Measurements from ENCODE around the gene ELAVL4. TPM values are rescaled to one million over a fixed set of nuclear protein-coding genes. Genes with fewer than 3 reads are reported as not detected.
A peak's percentile ranks its signal among the peaks of the same experiment; 100 is the strongest.

The ELAVL4 gene
- total and polyA plus RNA-seq, 2 of the 8 experiments (the other 6 are each of a cell fraction or from before 2014, with no cell fraction given) = 0.21 to 0.89 TPM

DNA sequence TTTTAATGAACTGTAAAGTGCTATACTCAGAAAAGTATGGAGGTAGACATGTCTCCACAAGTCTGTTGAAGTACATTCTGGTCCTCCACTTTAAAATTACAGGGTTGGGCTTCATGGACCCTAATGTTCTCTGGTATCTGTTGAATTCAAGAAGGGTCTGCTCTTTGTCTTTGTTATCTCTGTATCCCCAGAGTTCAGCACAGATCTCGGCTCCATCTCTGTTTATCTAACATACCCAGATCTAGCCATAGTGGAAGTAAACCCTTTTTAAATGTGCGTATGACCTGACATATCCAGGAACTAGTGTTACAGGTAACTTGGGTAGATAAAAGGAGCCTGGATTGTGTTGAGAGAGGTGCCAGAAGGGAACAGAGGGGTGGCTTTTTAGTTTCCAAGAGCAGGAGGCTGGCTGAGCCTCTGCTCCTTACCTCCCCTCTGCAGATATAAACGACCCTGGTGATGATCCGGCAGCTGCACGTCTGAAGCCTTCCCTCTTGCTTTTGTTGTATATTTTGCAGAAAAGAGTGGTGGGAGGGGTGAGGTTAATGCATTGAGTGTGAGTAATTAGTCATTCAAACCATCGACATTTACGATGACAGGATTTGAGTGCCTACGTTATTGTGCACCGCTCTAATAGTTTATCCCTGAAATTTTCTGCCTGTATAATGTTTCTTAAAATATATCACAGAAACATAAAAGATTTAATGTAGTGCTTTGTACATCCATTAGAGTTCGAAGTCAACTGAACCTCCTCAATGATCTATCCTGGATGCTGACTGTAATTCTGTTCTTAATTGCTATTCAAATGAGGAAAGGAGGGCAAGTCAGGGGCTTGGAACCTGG is 30.8 kb downstream of the ELAVL4 start:
- H3K23me2 ChIP-seq (ENCODE audit: low read depth, low read length) = no peaks in the 10 kb centered on the region
- 87% methylated on average over 10 of the region's 10 CpGs; no CpG with 5 or more reads in 1 of the 2 experiments for WGBS, 2 experiments (ENCODE audit: extremely low coverage in 1 of 2, insufficient coverage in 1 of 2, insufficient read length in 1 of 2, insufficient replicate concordance in 2 of 2, low coverage in 1 of 2, low lambda C conversion rate in 2 of 2, missing lambda C conversion rate in 1 of 2)
- no peaks in the 10 kb centered on the region for H3K27me3 ChIP-seq (replicated peaks in 1 of 4; ENCODE audit: control insufficient read depth in 3 of 4, extremely low read depth in 1 of 4, insufficient read depth in 3 of 4, low read length in 3 of 4)
- no peak overlapping the region for H4K8ac ChIP-seq (ENCODE audit: extremely low read depth, insufficient read depth, low read length)
- H3K27ac ChIP-seq (ENCODE audit: low read depth, low read length) = no peak overlapping the region
- H3K9me3 ChIP-seq (ENCODE audit: insufficient read depth in 2 of 2, low read depth in 1 of 2, low read length in 1 of 2) = no peaks in the 10 kb centered on the region
- H3K9ac ChIP-seq (replicated peaks in 1 of 4; ENCODE audit: extremely low read depth in 1 of 4, low read depth in 3 of 4, low read length in 3 of 4) = no peak overlapping the region
- no peak overlapping the region for H2BK5ac ChIP-seq (ENCODE audit: low read depth, low read length)
- no peak overlapping the region for H2BK15ac ChIP-seq (ENCODE audit: low read length)
- no peak overlapping the region for H2BK12ac ChIP-seq (ENCODE audit: low read depth, low read length)
- H2AFZ ChIP-seq (ENCODE audit: low read length) = peak overlapping the region; percentile 49; the same call in 1 of the 2 replicates
- H3K4ac ChIP-seq (replicated peaks; ENCODE audit: insufficient read length, low read depth, low read length) = no peak overlapping the region
- FAIRE-seq (no peak), DNase-seq (ENCODE audit: low read depth in 1 of 2, low spot score in 2 of 2) (no peak)
- no peak overlapping the region for H3K4me3 ChIP-seq (ENCODE audit: extremely low read depth in 1 of 4, insufficient read depth in 2 of 4, low read depth in 3 of 4, low read length in 4 of 4)
- no peak overlapping the region for H3K56ac ChIP-seq (replicated peaks; ENCODE audit: insufficient read length, low read depth, low read length)
- ChIA-PET POLR2A (ENCODE audit: partially characterized antibody) (no interaction called here), CTCF (ENCODE audit: partially characterized antibody) (no interaction called here)
- no peaks in the 10 kb centered on the region for H3K79me2 ChIP-seq (ENCODE audit: control insufficient read depth in 1 of 2, insufficient read depth in 2 of 2, low read length in 2 of 2)
- no peak overlapping the region for H3K14ac ChIP-seq (ENCODE audit: insufficient read length)
- H4K91ac ChIP-seq (replicated peaks; ENCODE audit: insufficient read length, low read length) = no peak overlapping the region
- no peaks in the 10 kb centered on the region for H4K20me1 ChIP-seq (replicated peaks in 1 of 2; ENCODE audit: control insufficient read depth in 1 of 2, insufficient read depth in 2 of 2, low read length in 2 of 2)
- H3K18ac ChIP-seq (ENCODE audit: extremely low read depth, low read length) = no peak overlapping the region
- H3K79me1 ChIP-seq (ENCODE audit: low read depth, low read length) = no peaks in the 10 kb centered on the region
- H3K23ac ChIP-seq (ENCODE audit: insufficient read length) = no peak overlapping the region
- no peaks in the 10 kb centered on the region for H3K4me1 ChIP-seq (replicated peaks in 1 of 4; ENCODE audit: control insufficient read depth in 3 of 4, insufficient read depth in 4 of 4, low read length in 3 of 4)
- H2BK20ac ChIP-seq (ENCODE audit: low read length) = no peak overlapping the region
- H2BK120ac ChIP-seq (replicated peaks; ENCODE audit: low read depth, low read length) = no peak overlapping the region
- H4K5ac ChIP-seq (ENCODE audit: insufficient read length, low read depth, low read length) = no peak overlapping the region
- no peak overlapping the region for H3K4me2 ChIP-seq (ENCODE audit: insufficient read depth in 1 of 2, low read depth in 2 of 2, low read length in 2 of 2)
- no peaks in the 10 kb centered on the region for H3K36me3 ChIP-seq (ENCODE audit: control insufficient read depth in 2 of 4, insufficient read depth in 4 of 4, low read length in 3 of 4)
- H2AK5ac ChIP-seq (ENCODE audit: low read depth, low read length) = no peak overlapping the region; the same call in 1 of the 2 replicates
- TF ChIP-seq SUZ12 (IDR thresholded peaks at IDR 0.05; ENCODE audit: low read length) = no peak
- TF ChIP-seq CEBPB (IDR thresholded peaks at IDR 0.05; ENCODE audit: low read depth, low read length) = no peak
- TF ChIP-seq, protein P1, sequence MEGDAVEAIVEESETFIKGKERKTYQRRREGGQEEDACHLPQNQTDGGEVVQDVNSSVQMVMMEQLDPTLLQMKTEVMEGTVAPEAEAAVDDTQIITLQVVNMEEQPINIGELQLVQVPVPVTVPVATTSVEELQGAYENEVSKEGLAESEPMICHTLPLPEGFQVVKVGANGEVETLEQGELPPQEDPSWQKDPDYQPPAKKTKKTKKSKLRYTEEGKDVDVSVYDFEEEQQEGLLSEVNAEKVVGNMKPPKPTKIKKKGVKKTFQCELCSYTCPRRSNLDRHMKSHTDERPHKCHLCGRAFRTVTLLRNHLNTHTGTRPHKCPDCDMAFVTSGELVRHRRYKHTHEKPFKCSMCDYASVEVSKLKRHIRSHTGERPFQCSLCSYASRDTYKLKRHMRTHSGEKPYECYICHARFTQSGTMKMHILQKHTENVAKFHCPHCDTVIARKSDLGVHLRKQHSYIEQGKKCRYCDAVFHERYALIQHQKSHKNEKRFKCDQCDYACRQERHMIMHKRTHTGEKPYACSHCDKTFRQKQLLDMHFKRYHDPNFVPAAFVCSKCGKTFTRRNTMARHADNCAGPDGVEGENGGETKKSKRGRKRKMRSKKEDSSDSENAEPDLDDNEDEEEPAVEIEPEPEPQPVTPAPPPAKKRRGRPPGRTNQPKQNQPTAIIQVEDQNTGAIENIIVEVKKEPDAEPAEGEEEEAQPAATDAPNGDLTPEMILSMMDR (IDR thresholded peaks at IDR 0.05; ENCODE audit: control extremely low read depth in 1 of 3, insufficient read depth in 1 of 3, low read depth in 1 of 3, low read length in 3 of 3) = no peak
- no peak for TF ChIP-seq PHF8 (conservative IDR thresholded peaks at IDR 0.05; ENCODE audit: low read depth, low read length)
- no peak for TF ChIP-seq BRCA1 (IDR thresholded peaks at IDR 0.05; ENCODE audit: low read depth, low read length)
- TF ChIP-seq SRF (IDR thresholded peaks at IDR 0.05; ENCODE audit: low read depth, low read length) = no peak
- no peak for TF ChIP-seq JUN (IDR thresholded peaks at IDR 0.05; ENCODE audit: low read depth, low read length)
- TF ChIP-seq CBX5 (IDR thresholded peaks at IDR 0.05; ENCODE audit: low read depth, low read length) = no peak
- no peak for TF ChIP-seq SAP30 (IDR thresholded peaks at IDR 0.05; ENCODE audit: insufficient read depth, insufficient replicate concordance, low read length)
- no peak for TF ChIP-seq POLR2AphosphoS5 (IDR thresholded peaks at IDR 0.05; ENCODE audit: low read depth, low read length)
